CD4-positive, CD25-positive, alpha-beta regulatory T cell (primary cell): Measurements from ENCODE around the gene FOXP1. TPM values are rescaled to one million over a fixed set of nuclear protein-coding genes. Genes with fewer than 3 reads are reported as not detected.
A peak's percentile ranks its signal among the peaks of the same experiment; 100 is the strongest.

ENCODE experiments used
- ATAC-seq, 2 donors: fragments of 150-1000 bp; cut with Tn5 transposase; one replicate each; pipeline ENCODE4 v1.10.0; 2021; ENCODE audit warnings: low read depth in 2 of 2, moderate number of reproducible peaks in 2 of 2, moderate library complexity in 1 of 2
- DNase-seq, 3 donors: peaks; one replicate each; pipeline versions ENCODE4 v3.0.0 to v3.0.0-alpha.2; 2012 to 2022; ENCODE audit warnings: mixed read lengths in 1 of 3
- H3K27ac ChIP-seq: one replicate; pipeline ENCODE4 v1.7.0; 2013; ENCODE audit warnings: mild to moderate bottlenecking, low read length; ENCODE audit not compliant: insufficient read depth, poor library complexity, severe bottlenecking
- H3K27me3 ChIP-seq: one replicate; pipeline ENCODE4 v1.7.0; 2013; ENCODE audit warnings: low read length; ENCODE audit not compliant: control insufficient read depth, insufficient read depth
- H3K36me3 ChIP-seq: one replicate; pipeline ENCODE4 v1.7.0; 2013; ENCODE audit warnings: mild to moderate bottlenecking, low read length, moderate library complexity; ENCODE audit not compliant: control insufficient read depth, insufficient read depth
- H3K4me1 ChIP-seq: 2 replicates; pipeline ENCODE4 v1.7.0; 2013; ENCODE audit warnings: mild to moderate bottlenecking, low read length; ENCODE audit not compliant: insufficient read depth, control insufficient read depth, poor library complexity, severe bottlenecking
- H3K4me3 ChIP-seq: one replicate; pipeline ENCODE4 v1.7.0; 2013; ENCODE audit warnings: low read depth, mild to moderate bottlenecking, low read length, moderate library complexity
- H3K9me3 ChIP-seq, 2 experiments: 1 replicate in 1 of 2; 2 replicates in 1 of 2; pipeline ENCODE4 v1.7.0; 2013; ENCODE audit warnings: low read length in 2 of 2, mild to moderate bottlenecking in 1 of 2, moderate library complexity in 1 of 2; ENCODE audit not compliant: control insufficient read depth in 2 of 2
- H3K27ac Mint-ChIP-seq, 3 donors: one replicate each; pipeline ENCODE4 v1.8.0; 2020 to 2022; ENCODE audit warnings: mild to moderate bottlenecking in 3 of 3, mixed read lengths in 3 of 3, moderate library complexity in 2 of 3
- H3K27me3 Mint-ChIP-seq: one replicate; pipeline ENCODE4 v1.8.0; 2022; ENCODE audit warnings: mild to moderate bottlenecking, mixed read lengths
- H3K36me3 Mint-ChIP-seq: one replicate; pipeline ENCODE4 v1.8.0; 2020; ENCODE audit warnings: mixed read lengths
- H3K4me1 Mint-ChIP-seq, 4 donors: one replicate each; pipeline ENCODE4 v1.8.0; 2020 to 2022; ENCODE audit warnings: mixed read lengths in 4 of 4, mild to moderate bottlenecking in 1 of 4
- H3K4me3 Mint-ChIP-seq, 4 donors: one replicate each; pipeline ENCODE4 v1.8.0; 2020 to 2022; ENCODE audit warnings: mild to moderate bottlenecking in 4 of 4, mixed read lengths in 4 of 4, moderate library complexity in 3 of 4
- H3K9me3 Mint-ChIP-seq, 7 donors: one replicate each; pipeline ENCODE4 v1.8.0; 2020 to 2022; ENCODE audit warnings: mixed read lengths in 7 of 7, mild to moderate bottlenecking in 3 of 7, moderate library complexity in 2 of 7
- polyA plus RNA-seq, 4 donors: library from polyadenylated mRNA; unstranded; fragments of 300-500 nt; fragmentation: Illumina TruSeq; gene quantifications; one replicate each; pipeline ENCODE4 v1.2.3, GENCODE V29; 2021
- total RNA-seq: library from RNA; stranded (reverse); gene quantifications from one replicate; pipeline ENCODE4 v1.2.3, GENCODE V29; 2022

The FOXP1 gene
- total and polyA plus RNA-seq, 5 donors from 2014 or later = 301 to 599 (median 346) TPM

- Histone ChIP-seq H3K27me3 (no peaks in the 10 kb centered on the region), H3K9me3 (peaks cover 10 to 14% of the 10 kb centered on the region in 2 experiments), H3K4me3 (no peak overlapping the region), H3K27ac (peak overlapping the region; percentile 52), H3K36me3 (peaks cover 4% of the 10 kb centered on the region), H3K4me1 (peaks cover 66% of the 10 kb centered on the region)
- Mint-ChIP-seq H3K36me3 (peaks cover 11% of the 10 kb centered on the region), H3K4me1 (peaks cover 40 to 92% (median 70%) of the 10 kb centered on the region in 4 donors), H3K4me3 (peak overlapping the region; percentile 31 to 68 (median 52)), H3K27me3 (no peaks in the 10 kb centered on the region), H3K27ac (peak overlapping the region; percentile 81 to 99 (median 95)), H3K9me3 (peaks cover 4 to 17% (median 7%) of the 10 kb centered on the region in 7 donors)
- no peak for DNase-seq
- ATAC-seq = no peak
These were observed 82.8 kb downstream of the FOXP1 start for GRCh38 chr3:71500696-71501095.

GRCh38 chr3:71499227-71499876, 84.2 kb downstream of the FOXP1 start:
- Histone ChIP-seq H3K27ac (no peak overlapping the region), H3K4me3 (no peak overlapping the region), H3K36me3 (peaks cover 4% of the 10 kb centered on the region), H3K9me3 (peaks cover 10 to 14% of the 10 kb centered on the region in 2 experiments), H3K27me3 (no peaks in the 10 kb centered on the region), H3K4me1 (peaks cover 80% of the 10 kb centered on the region)
- no peak for ATAC-seq
- H3K9me3 Mint-ChIP-seq = peaks cover 4 to 17% (median 8%) of the 10 kb centered on the region in 7 donors
- peaks cover 43 to 96% (median 75%) of the 10 kb centered on the region in 4 donors for H3K4me1 Mint-ChIP-seq
- H3K27me3 Mint-ChIP-seq = no peaks in the 10 kb centered on the region
- no peak for DNase-seq
- peak overlapping the region; percentile 91 to 99 (median 96) for H3K27ac Mint-ChIP-seq
- peak overlapping the region in 3 of 4 donors; percentile 13 to 52 (median 36) for H3K4me3 Mint-ChIP-seq
- peaks cover 14% of the 10 kb centered on the region for H3K36me3 Mint-ChIP-seq

DNA sequence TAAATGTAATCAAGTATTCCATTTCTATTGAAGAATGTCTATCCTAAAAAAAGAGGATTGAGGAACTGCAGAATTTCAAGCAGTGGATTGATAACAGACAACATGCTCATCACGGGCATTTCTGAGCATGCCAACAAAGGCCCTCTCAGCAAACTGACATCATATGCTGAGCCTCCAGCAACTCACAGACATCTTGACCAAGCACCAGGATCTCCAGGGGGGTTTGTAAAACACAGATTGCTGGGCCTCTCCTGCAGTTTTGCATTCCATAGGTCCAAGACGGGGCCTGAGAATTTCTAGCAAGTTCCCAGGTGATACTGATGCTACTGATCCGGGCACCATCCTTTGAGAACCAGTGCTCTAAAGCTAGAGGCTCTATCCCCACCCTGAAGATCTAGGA, 85.0 kb downstream of the FOXP1 start:
- Histone ChIP-seq H3K9me3 (peaks cover 10 to 14% of the 10 kb centered on the region in 2 experiments), H3K4me1 (peaks cover 81% of the 10 kb centered on the region), H3K4me3 (peak overlapping the region; percentile 33), H3K27me3 (no peaks in the 10 kb centered on the region), H3K36me3 (peaks cover 4% of the 10 kb centered on the region), H3K27ac (no peak overlapping the region)
- DNase-seq (no peak), ATAC-seq (no peak)
- H3K4me3 Mint-ChIP-seq = peak overlapping the region in 2 of 4 donors; percentile 52 to 61
- H3K9me3 Mint-ChIP-seq = peaks cover 4 to 17% (median 7%) of the 10 kb centered on the region in 7 donors
- H3K27me3 Mint-ChIP-seq = no peaks in the 10 kb centered on the region
- peak overlapping the region; percentile 96 to 99 (median 98) for H3K27ac Mint-ChIP-seq
- H3K36me3 Mint-ChIP-seq = peaks cover 14% of the 10 kb centered on the region
- H3K4me1 Mint-ChIP-seq = peaks cover 35 to 93% (median 73%) of the 10 kb centered on the region in 4 donors

- peak overlapping the region; percentile 96 to 99 (median 98) for H3K27ac Mint-ChIP-seq
- ATAC-seq (no peak), DNase-seq (no peak)
- peak overlapping the region; percentile 98 for H3K27ac ChIP-seq
- H3K36me3 Mint-ChIP-seq = peaks cover 14% of the 10 kb centered on the region
- H3K4me1 Mint-ChIP-seq = peaks cover 30 to 93% (median 75%) of the 10 kb centered on the region in 4 donors
- no peaks in the 10 kb centered on the region for H3K27me3 ChIP-seq
- H3K4me1 ChIP-seq = peaks cover 82% of the 10 kb centered on the region
- no peaks in the 10 kb centered on the region for H3K27me3 Mint-ChIP-seq
- peaks cover 4 to 17% (median 7%) of the 10 kb centered on the region in 7 donors for H3K9me3 Mint-ChIP-seq
- peaks cover 10 to 14% of the 10 kb centered on the region in 2 experiments for H3K9me3 ChIP-seq
- peaks cover 4% of the 10 kb centered on the region for H3K36me3 ChIP-seq
- peak overlapping the region; percentile 61 to 85 (median 73) for H3K4me3 Mint-ChIP-seq
- peak overlapping the region; percentile 67 for H3K4me3 ChIP-seq
These were observed 85.5 kb downstream of the FOXP1 start for GRCh38 chr3:71497971-71498444.

DNA sequence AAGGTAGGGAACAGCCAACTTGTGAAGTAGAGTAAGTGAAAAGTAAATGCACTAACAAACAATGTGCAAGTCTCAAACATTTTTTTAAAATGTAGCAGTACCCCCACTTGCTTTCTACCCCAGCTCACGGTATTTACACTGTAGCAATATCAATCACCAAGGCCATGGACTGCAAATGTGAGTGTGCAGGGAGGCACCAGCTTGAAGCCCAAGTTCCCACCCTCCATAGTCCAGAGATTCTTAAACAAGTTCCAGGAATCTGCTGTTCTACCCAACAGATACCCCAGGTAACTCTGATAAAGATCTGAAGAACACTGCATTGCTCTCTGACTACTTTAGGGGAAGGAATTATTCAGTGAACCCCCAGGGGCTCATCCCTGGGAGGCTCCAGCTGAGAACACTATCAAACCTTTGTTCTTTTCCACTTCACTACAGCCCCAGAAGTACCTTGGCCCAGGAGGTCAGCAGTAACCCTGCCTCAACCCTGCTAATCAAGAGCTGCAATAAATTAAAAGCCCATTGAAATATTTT, 86.1 kb downstream of the FOXP1 start:
- Histone ChIP-seq H3K36me3 (peaks cover 4% of the 10 kb centered on the region), H3K4me1 (peaks cover 82% of the 10 kb centered on the region), H3K4me3 (peak overlapping the region; percentile 67), H3K27ac (peak overlapping the region; percentile 98), H3K27me3 (no peaks in the 10 kb centered on the region), H3K9me3 (peaks cover 10 to 11% of the 10 kb centered on the region in 2 experiments)
- H3K4me3 Mint-ChIP-seq = peak overlapping the region; percentile 71 to 96 (median 84)
- H3K27ac Mint-ChIP-seq = peak overlapping the region; percentile 96 to 99 (median 98)
- no peaks in the 10 kb centered on the region for H3K27me3 Mint-ChIP-seq
- no peak for ATAC-seq
- H3K4me1 Mint-ChIP-seq = peaks cover 26 to 93% (median 77%) of the 10 kb centered on the region in 4 donors
- DNase-seq = no peak
- peaks cover 16% of the 10 kb centered on the region for H3K36me3 Mint-ChIP-seq
- H3K9me3 Mint-ChIP-seq = peaks cover 4 to 16% (median 6%) of the 10 kb centered on the region in 7 donors

- H3K9me3 ChIP-seq = peaks cover 0 to 3% of the 10 kb centered on the region in 2 experiments
- Mint-ChIP-seq H3K27ac (peak overlapping the region; percentile 96 to 99 (median 98)), H3K36me3 (peaks cover 22% of the 10 kb centered on the region), H3K27me3 (no peaks in the 10 kb centered on the region), H3K4me1 (peaks cover 30 to 94% (median 78%) of the 10 kb centered on the region in 4 donors), H3K9me3 (peaks cover 0 to 11% (median 5%) of the 10 kb centered on the region in 7 donors), H3K4me3 (peak overlapping the region; percentile 71 to 96 (median 84))
- H3K27me3 ChIP-seq = no peaks in the 10 kb centered on the region
- H3K27ac ChIP-seq = peak overlapping the region; percentile 98
- H3K36me3 ChIP-seq = peaks cover 4% of the 10 kb centered on the region
- ATAC-seq = no peak
- H3K4me1 ChIP-seq = peaks cover 87% of the 10 kb centered on the region
- DNase-seq = peak in 1 of 3 donors; percentile 79
- H3K4me3 ChIP-seq = peak overlapping the region; percentile 67
These were observed 87.6 kb downstream of the FOXP1 start for GRCh38 chr3:71495708-71496472.

DNA sequence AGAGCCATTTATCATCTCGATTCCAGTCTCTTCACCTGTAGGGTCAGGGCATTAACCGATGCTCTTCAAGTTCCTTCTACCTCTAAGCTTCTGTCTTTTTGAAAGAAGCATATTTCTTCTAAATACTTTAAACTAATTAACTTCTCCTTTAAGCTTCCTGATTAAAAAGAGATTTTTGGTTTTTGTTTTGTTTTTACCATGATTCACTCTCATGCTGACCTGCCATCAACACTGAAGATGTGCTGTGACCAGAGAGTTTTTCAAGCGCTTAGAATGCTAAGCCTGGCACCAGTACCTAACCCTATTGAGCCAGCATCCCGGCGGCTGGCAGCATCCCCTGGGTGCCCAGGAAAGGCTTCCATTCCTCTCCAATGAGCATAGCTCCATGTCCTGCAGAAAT, 89.3 kb downstream of the FOXP1 start:
- H3K27ac Mint-ChIP-seq = peak overlapping the region; percentile 96 to 99 (median 97)
- peaks cover 0 to 10% (median 2%) of the 10 kb centered on the region in 7 donors for H3K9me3 Mint-ChIP-seq
- H3K36me3 Mint-ChIP-seq = peaks cover 17% of the 10 kb centered on the region
- H3K4me3 ChIP-seq = peak overlapping the region; percentile 92
- H3K4me1 ChIP-seq = peaks cover 96% of the 10 kb centered on the region
- DNase-seq (no peak), ATAC-seq (no peak)
- H3K36me3 ChIP-seq = no peaks in the 10 kb centered on the region
- peak overlapping the region in 2 of 4 donors; percentile 16 to 52 for H3K4me3 Mint-ChIP-seq
- peak overlapping the region; percentile 98 for H3K27ac ChIP-seq
- H3K4me1 Mint-ChIP-seq = peaks cover 32 to 94% (median 76%) of the 10 kb centered on the region in 4 donors
- H3K27me3 ChIP-seq = no peaks in the 10 kb centered on the region
- no peaks in the 10 kb centered on the region for H3K27me3 Mint-ChIP-seq
- no peaks in the 10 kb centered on the region for H3K9me3 ChIP-seq
